HG02623 (cell line): ENCODE measurements around the gene LMOD3.
A peak's percentile ranks its signal among the peaks of the same experiment; 100 is the strongest.

Source experiments
- ATAC-seq: cut with Tn5 transposase; IDR thresholded peaks from one replicate; pipeline ENCODE4 v1.9.1; 2021; ENCODE audit warnings: moderate library complexity; ENCODE audit not compliant: unreplicated experiment

Gene LMOD3

GRCh38 chr3:69126216-69126615, 3.8 kb upstream of the LMOD3 start:
- no peak for ATAC-seq

GRCh38 chr3:69121950-69122349, 445 bp downstream of the LMOD3 start:
- ATAC-seq, result no peak

GRCh38 chr3:69121513-69121912, 882 bp downstream of the LMOD3 start:
- no peak for ATAC-seq

GRCh38 chr3:69120879-69121464, 1.4 kb downstream of the LMOD3 start:
- peak; percentile 78 for ATAC-seq

GRCh38 chr3:69119681-69120080, 2.7 kb downstream of the LMOD3 start:
- no peak for ATAC-seq

- ATAC-seq, result no peak
Measured at GRCh38 chr3:69119138-69119537, 3.3 kb downstream of the LMOD3 start.

GRCh38 chr3:69118555-69118954, 3.8 kb downstream of the LMOD3 start:
- ATAC-seq, result no peak

GRCh38 chr3:69116897-69117296, 5.5 kb downstream of the LMOD3 start:
- no peak for ATAC-seq

- no peak for ATAC-seq
Measured at GRCh38 chr3:69116162-69116561, 6.2 kb downstream of the LMOD3 start.

GRCh38 chr3:69115731-69116130, 6.7 kb downstream of the LMOD3 start:
- no peak for ATAC-seq

GRCh38 chr3:69113536-69113935, 8.9 kb downstream of the LMOD3 start:
- no peak for ATAC-seq

- ATAC-seq, result no peak
Measured at GRCh38 chr3:69110941-69111546, 11.4 kb downstream of the LMOD3 start.

GRCh38 chr3:69108811-69109210, 13.6 kb downstream of the LMOD3 start:
- ATAC-seq, result no peak

- no peak for ATAC-seq
Measured at GRCh38 chr3:69107841-69108240, 14.6 kb downstream of the LMOD3 start.

- ATAC-seq, result no peak
Measured at GRCh38 chr3:69105320-69105719, 17.1 kb downstream of the LMOD3 start.

- no peak for ATAC-seq
Measured at GRCh38 chr3:69104586-69104985, 17.8 kb downstream of the LMOD3 start.

- ATAC-seq, result no peak
Measured at GRCh38 chr3:69103123-69103522, 19.3 kb downstream of the LMOD3 start.

- no peak for ATAC-seq
Measured at GRCh38 chr3:69102384-69102783, 20.0 kb downstream of the LMOD3 start.

GRCh38 chr3:69099576-69099975, 22.8 kb downstream of the LMOD3 start:
- no peak for ATAC-seq

- ATAC-seq, result no peak
Measured at GRCh38 chr3:69097407-69098086, 24.8 kb downstream of the LMOD3 start.

GRCh38 chr3:69096299-69096698, 26.1 kb downstream of the LMOD3 start:
- no peak for ATAC-seq

GRCh38 chr3:69095636-69096035, 26.8 kb downstream of the LMOD3 start:
- no peak for ATAC-seq
